Activated gamma-delta T cell treated with anti-CD3 and anti-CD28 coated beads, Interleukin-2, amount 50 U/mL, for 16 hours (primary cell): ENCODE measurements around the gene SLC26A5.

Source experiments
- DNase-seq: peaks from one replicate; pipeline ENCODE4 v3.0.0-alpha.2; 2020; ENCODE audit warnings: low read depth

The SLC26A5 gene

GRCh38 chr7:103347507-103348267 lies 98.3 kb downstream of the SLC26A5 start, which contains the start of gene PSMC2:
PSMC2 (plus strand) TSS chr7:103347643; CDS start chr7:103347712, 69 bp downstream.
- peak; percentile 77 for DNase-seq

- no peak for DNase-seq
Observed at GRCh38 chr7:103346396-103346795, 99.6 kb downstream of the SLC26A5 start.

GRCh38 chr7:103344453-103345149 lies 101.4 kb downstream of the SLC26A5 start, which contains the start of gene DNAJC2:
DNAJC2 (minus strand) TSS chr7:103344767; CDS start chr7:103344622, 145 bp downstream.
- peak; percentile 82 for DNase-seq

GRCh38 chr7:103343758-103344452 lies 102.1 kb downstream of the SLC26A5 start:
- peak; percentile 17 for DNase-seq

- DNase-seq, result no peak
Observed at GRCh38 chr7:103343332-103343731, 102.7 kb downstream of the SLC26A5 start.

- DNase-seq, result no peak
Observed at GRCh38 chr7:103341466-103341865, 104.5 kb downstream of the SLC26A5 start.

- no peak for DNase-seq
Observed at GRCh38 chr7:103338864-103339263, 107.1 kb downstream of the SLC26A5 start.

GRCh38 chr7:103336761-103337160 lies 109.2 kb downstream of the SLC26A5 start:
- DNase-seq, result no peak

- DNase-seq, result no peak
Observed at GRCh38 chr7:103325744-103326143, 120.3 kb downstream of the SLC26A5 start.
